Activated CD4-positive, alpha-beta T cell treated with anti-CD3 and anti-CD28 coated beads, Interleukin-2, amount 10 ng/mL, durations not matched to agents 7 days and 5 days (primary cell): ENCODE measurements around the gene EXOC7. TPM values are rescaled to one million over a fixed set of nuclear protein-coding genes. Genes with fewer than 3 reads are reported as not detected.
A peak's percentile ranks its signal among the peaks of the same experiment; 100 is the strongest.
"Not testable (repeated sequence)": the region's sequence is repeated elsewhere in the genome, so short reads cannot be mapped to it uniquely, and the experiment has no call there.

Experiments used
- CTCF ChIA-PET: fragments of 350-600 bp; sonication (Branson Sonifier 250); formaldehyde crosslinking; loops from one replicate; lab custom pipeline; 2021; ENCODE audit warnings: antibody characterized with exemption; lab: Charles Lee
- POLR2A ChIA-PET: fragments of 350-600 bp; sonication (Branson Sonifier 250); formaldehyde crosslinking; loops from one replicate; lab custom pipeline; 2021; ENCODE audit warnings: antibody characterized with exemption; lab: Charles Lee
- DNase-seq: peaks from one replicate; pipeline ENCODE4 v3.0.0-alpha.2; 2020
- H3K27ac Mint-ChIP-seq: one replicate; pipeline ENCODE4 v1.8.0; 2021; ENCODE audit warnings: mild to moderate bottlenecking, moderate library complexity, mixed read lengths
- H3K27me3 Mint-ChIP-seq: one replicate; pipeline ENCODE4 v1.8.0; 2021; ENCODE audit warnings: mixed read lengths
- H3K36me3 Mint-ChIP-seq: one replicate; pipeline ENCODE4 v1.8.0; 2021; ENCODE audit warnings: low read depth, mixed read lengths
- H3K4me1 Mint-ChIP-seq: one replicate; pipeline ENCODE4 v1.8.0; 2021; ENCODE audit warnings: mixed read lengths
- H3K4me3 Mint-ChIP-seq: one replicate; pipeline ENCODE4 v1.8.0; 2021; ENCODE audit warnings: mild to moderate bottlenecking, moderate library complexity, mixed read lengths
- H3K9me3 Mint-ChIP-seq: one replicate; pipeline ENCODE4 v1.8.0; 2021; ENCODE audit warnings: mixed read lengths
- total RNA-seq, 2 experiments: library from RNA; stranded (reverse); gene quantifications; one replicate each; pipeline ENCODE4 v1.2.3, GENCODE V29; 2021

EXOC7 gene
- total RNA-seq, 2 experiments from 2014 or later: 140 to 147 TPM

DNA sequence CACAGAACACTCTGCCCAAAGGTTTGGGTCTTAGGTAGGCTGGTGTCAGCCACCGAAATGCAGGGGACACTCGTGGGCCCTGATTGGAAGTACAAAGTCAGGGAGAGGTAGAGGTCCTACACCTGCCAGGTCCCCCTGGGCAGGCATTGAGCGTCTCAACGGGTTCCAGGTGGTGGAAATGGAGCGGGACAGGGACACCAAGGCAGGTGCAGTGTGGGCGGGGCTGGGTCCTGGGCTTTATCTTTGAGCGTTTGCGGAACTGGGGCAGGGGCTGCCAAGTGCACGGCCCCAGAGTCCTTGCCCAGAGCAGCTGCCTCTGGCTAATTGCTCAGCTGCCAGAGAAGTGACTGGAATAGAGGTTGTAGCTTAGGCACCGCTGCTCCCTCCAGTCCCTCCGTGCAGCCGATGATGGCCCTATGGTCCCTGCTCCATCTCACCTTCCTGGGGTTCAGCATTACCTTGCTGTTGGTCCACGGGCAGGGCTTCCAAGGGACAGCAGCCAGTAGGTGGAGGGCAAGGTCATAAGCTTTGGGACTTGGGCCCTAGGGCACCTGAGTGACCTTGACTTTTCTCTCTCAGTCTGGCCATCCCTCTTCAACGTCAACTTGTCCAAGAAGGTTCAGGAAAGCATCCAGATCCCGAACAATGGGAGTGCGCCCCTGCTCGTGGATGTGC lies 24.6 kb downstream of the EXOC7 start, which contains the start of gene ZACN:
TSS of gene ZACN (plus strand) at position 323 of the 675 bp plus-strand sequence. CDS start at position 406, 83 bp downstream.
- Mint-ChIP-seq H3K27me3 (peaks cover 47% of the 10 kb centered on the region), H3K36me3 (peaks cover 7% of the 10 kb centered on the region), H3K9me3 (no peaks in the 10 kb centered on the region), H3K4me1 (peaks cover 27% of the 10 kb centered on the region), H3K27ac (no peak within 1 kb of the TSS), H3K4me3 (no peak within 1 kb of the TSS)
- ChIA-PET CTCF (interaction anchor here (1.2 to 2.1 kb wide), 3 partner anchors 10 to 201 kb away, joined by 4 to 9 read pairs (median 5); no protein-coding TSS in a partner anchor), POLR2A (interaction anchor here (0.6 kb wide), 1 partner anchor 46 kb away, joined by 4 read pairs; no protein-coding TSS in a partner anchor)
- no peak for DNase-seq

DNA sequence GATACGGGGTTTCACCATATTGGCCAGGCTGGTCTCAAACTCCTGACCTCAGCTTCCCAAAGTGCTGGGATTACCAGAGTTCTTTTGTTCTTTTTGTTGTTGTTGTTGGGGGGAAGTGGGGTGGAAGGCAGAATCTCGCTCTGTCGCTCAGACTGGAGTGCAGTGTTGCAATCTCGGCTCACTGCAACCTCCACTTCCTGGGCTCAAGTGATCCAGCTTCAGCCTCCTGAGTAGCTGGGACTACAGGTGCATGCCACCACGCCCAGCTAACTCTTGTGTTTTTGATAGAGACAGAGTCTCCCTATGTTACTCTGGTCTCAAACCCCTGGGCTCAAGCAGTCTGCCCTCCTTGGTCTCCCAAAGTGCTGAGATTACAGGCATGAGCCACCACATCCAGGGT lies 25.2 kb downstream of the EXOC7 start:
- not testable (repeated sequence) for DNase-seq, H3K36me3 Mint-ChIP-seq, H3K9me3 Mint-ChIP-seq, H3K4me3 Mint-ChIP-seq, H3K27ac Mint-ChIP-seq
- POLR2A ChIA-PET: interaction anchor here (0.6 kb wide), 1 partner anchor 46 kb away, joined by 4 read pairs; no protein-coding TSS in a partner anchor
- Mint-ChIP-seq H3K4me1 (peaks cover 27% of the 10 kb centered on the region), H3K27me3 (peaks cover 51% of the 10 kb centered on the region)
- CTCF ChIA-PET: interaction anchor here (1.4 to 2.1 kb wide), 2 partner anchors 11 to 201 kb away, joined by 5 to 9 read pairs; no protein-coding TSS in a partner anchor

DNA sequence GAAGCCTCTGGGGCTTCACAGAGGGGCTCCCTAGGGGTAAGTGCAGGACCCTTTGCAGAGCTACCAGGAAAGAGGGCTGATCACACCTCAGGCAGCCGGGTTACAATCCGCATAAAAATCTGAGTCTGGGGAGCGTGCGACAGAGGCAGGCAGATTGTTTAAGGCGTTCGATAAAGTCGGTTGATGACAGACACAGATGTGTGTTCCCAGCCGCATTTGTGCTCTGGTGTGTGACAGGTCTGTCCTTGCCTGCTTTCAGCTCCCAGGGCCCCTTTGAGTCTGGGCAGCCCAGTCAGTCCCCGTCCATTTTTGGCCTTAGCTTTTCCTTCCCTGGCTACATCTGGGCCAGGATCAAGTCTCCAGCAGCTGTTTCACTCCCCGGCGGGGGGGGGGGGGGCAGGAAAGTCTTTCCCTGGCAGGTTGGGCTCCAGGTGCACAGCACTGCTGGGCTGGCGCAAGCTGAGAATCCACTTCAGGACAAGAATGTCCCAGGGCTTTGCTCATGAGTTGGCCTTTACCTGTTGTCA lies 25.9 kb downstream of the EXOC7 start:
- ChIA-PET POLR2A (no interaction called here), CTCF (interaction anchor here (0.9 kb wide), 1 partner anchor 9 kb away, joined by 3 read pairs; no protein-coding TSS in a partner anchor)
- H3K36me3 Mint-ChIP-seq: peaks cover 7% of the 10 kb centered on the region
- peaks cover 51% of the 10 kb centered on the region for H3K27me3 Mint-ChIP-seq
- H3K4me1 Mint-ChIP-seq: peaks cover 30% of the 10 kb centered on the region
- H3K9me3 Mint-ChIP-seq: no peaks in the 10 kb centered on the region
- DNase-seq: no peak
- no peak overlapping the region for H3K4me3 Mint-ChIP-seq
- H3K27ac Mint-ChIP-seq: no peak overlapping the region

DNA sequence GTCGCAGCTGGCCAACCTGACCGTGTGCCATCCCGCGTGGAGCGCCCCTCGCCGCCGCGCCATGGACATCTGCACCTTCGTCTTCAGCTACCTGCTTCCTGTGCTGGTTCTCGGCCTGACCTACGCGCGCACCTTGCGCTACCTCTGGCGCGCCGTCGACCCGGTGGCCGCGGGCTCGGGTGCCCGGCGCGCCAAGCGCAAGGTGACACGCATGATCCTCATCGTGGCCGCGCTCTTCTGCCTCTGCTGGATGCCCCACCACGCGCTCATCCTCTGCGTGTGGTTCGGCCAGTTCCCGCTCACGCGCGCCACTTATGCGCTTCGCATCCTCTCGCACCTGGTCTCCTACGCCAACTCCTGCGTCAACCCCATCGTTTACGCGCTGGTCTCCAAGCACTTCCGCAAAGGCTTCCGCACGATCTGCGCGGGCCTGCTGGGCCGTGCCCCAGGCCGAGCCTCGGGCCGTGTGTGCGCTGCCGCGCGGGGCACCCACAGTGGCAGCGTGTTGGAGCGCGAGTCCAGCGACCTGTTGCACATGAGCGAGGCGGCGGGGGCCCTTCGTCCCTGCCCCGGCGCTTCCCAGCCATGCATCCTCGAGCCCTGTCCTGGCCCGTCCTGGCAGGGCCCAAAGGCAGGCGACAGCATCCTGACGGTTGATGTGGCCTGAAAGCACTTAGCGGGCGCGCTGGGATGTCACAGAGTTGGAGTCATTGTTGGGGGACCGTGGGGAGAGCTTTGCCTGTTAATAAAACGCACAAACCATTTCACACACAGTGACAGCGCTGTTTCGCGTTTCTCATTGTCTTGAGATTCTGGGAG lies 26.6 kb downstream of the EXOC7 start:
- ChIA-PET POLR2A (interaction anchor here (0.6 kb wide), 1 partner anchor 13 kb away, joined by 3 read pairs; no protein-coding TSS in a partner anchor), CTCF (interaction anchor here (0.9 kb wide), 3 partner anchors 10 to 63 kb away, joined by 3 read pairs; no protein-coding TSS in a partner anchor)
- DNase-seq: peak; percentile 60
- H3K36me3 Mint-ChIP-seq: peaks cover 7% of the 10 kb centered on the region
- H3K27ac Mint-ChIP-seq: peak overlapping the region; percentile 82
- peak overlapping the region; percentile 63 for H3K4me3 Mint-ChIP-seq
- peaks cover 32% of the 10 kb centered on the region for H3K4me1 Mint-ChIP-seq
- H3K9me3 Mint-ChIP-seq: no peaks in the 10 kb centered on the region
- peaks cover 51% of the 10 kb centered on the region for H3K27me3 Mint-ChIP-seq

DNA sequence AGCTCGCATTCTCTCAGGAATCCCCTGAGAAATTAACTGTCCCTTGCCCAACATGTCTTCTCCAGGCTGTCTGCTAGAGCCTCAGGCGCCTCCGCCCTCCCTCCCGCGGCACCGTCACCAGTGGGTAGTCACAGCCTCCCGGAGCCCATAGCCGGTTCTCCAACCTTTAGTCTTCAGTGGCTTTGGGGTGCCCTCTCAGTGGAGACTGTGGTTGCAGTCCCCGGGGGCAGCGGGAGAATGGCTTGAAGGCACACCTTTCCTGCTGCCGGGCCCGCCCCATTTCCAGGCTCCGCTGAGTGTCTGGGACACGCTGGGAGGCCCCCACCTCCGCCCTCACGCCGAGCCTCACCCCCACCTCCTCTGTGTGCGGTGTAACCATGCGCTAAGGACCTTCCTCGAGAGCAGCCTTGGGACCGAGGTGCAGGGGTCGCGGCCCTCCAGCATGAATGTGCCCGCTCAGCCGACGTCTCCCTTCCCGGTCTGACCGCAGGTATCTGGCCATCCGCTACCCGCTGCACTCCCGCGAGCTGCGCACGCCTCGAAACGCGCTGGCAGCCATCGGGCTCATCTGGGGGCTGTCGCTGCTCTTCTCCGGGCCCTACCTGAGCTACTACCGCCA lies 27.3 kb downstream of the EXOC7 start:
- Mint-ChIP-seq H3K9me3 (no peaks in the 10 kb centered on the region), H3K36me3 (peaks cover 8% of the 10 kb centered on the region), H3K27me3 (peaks cover 51% of the 10 kb centered on the region), H3K27ac (no peak overlapping the region), H3K4me1 (peaks cover 37% of the 10 kb centered on the region), H3K4me3 (peak overlapping the region; percentile 63)
- DNase-seq: no peak
- ChIA-PET POLR2A (interaction anchor here (0.6 kb wide), 1 partner anchor 13 kb away, joined by 3 read pairs; no protein-coding TSS in a partner anchor), CTCF (interaction anchor here (0.9 to 1.2 kb wide), 3 partner anchors 13 to 62 kb away, joined by 3 read pairs; no protein-coding TSS in a partner anchor)

DNA sequence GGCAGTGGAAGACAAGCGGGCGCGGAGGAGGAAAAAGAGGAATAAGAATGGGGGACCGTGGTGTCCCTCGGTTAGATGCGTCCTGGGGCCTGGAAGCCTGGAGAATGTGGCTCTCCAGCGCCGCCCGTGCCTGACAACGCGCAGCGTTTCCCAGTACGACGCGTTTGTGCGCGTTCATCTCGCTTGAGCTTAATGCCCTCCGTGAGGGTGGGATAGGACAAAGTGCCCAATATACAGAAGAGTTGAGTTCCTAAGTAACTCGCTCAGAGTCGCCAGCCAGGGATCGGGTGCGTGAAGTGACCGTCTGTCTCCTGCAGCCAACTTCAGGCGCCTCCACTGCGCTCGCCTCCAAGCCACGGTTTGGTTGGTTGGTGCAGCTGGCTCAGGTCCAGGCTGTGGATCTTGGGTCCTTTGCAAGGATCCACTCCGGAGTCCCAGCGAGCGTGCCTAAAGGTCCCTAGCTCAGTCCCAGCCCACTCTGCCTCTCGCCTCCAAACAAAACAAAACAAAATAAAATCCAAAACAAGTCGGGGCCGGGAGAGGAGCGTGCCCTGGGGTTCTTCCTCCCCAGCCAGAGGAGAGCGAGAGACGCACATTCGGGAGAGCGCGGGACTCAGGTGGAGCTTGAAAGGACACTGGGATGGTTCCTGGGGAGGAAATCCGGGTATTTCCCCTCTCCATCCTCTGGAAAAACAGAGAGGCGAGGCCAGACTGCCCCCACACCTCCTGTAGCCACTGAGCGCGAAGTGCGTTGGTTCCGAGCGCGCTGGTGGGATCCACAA lies 28.0 kb downstream of the EXOC7 start:
- CTCF ChIA-PET: interaction anchor here (0.6 to 1.3 kb wide), 4 partner anchors 12 to 315 kb away, joined by 3 to 4 read pairs (median 3); no protein-coding TSS in a partner anchor
- H3K4me3 Mint-ChIP-seq: peak overlapping the region; percentile 35
- no peak for DNase-seq

DNA sequence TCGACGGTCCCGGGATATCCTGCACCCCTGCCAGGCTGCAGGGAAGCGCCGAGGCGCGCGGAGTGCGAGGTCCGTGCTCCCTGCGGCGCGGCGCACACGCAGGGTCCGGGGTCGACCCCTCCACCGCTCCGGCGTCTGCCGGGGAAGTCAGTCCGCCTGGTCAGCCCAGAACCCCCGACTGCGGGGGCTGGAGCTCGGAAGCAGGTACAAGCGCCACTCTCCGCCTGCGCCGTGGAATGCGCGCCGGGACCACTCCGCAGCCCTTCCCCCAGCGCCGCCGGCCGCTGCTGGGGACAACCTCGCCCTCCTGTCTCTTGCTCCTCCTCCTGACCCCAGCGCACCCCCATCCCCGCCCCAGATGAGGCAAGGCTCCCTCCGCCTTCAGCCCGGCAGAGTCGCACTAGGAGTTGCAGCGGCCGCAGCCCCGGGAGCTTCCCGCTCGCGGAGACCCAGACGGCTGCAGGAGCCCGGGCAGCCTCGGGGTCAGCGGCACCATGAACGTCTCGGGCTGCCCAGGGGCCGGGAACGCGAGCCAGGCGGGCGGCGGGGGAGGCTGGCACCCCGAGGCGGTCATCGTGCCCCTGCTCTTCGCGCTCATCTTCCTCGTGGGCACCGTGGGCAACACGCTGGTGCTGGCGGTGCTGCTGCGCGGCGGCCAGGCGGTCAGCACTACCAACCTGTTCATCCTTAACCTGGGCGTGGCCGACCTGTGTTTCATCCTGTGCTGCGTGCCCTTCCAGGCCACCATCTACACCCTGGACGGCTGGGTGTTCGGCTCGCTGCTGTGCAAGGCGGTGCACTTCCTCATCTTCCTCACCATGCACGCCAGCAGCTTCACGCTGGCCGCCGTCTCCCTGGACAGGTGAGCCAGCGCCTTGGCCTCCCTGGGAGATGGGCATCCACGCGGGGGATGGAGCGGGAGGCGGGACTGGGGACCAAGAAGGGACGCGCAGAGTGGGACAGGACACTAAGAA lies 28.9 kb downstream of the EXOC7 start, which contains the start of gene GALR2:
TSS of gene GALR2 (plus strand) at position 392 of the 974 bp plus-strand sequence. CDS start at position 495, 103 bp downstream.
- POLR2A ChIA-PET: no interaction called here
- no peak within 1 kb of the TSS for H3K27ac Mint-ChIP-seq
- H3K4me3 Mint-ChIP-seq: peak within 1 kb of the TSS; percentile 35
- DNase-seq: no peak
- H3K9me3 Mint-ChIP-seq: no peaks in the 10 kb centered on the region
- H3K4me1 Mint-ChIP-seq: peaks cover 50% of the 10 kb centered on the region
- H3K27me3 Mint-ChIP-seq: peaks cover 51% of the 10 kb centered on the region
- CTCF ChIA-PET: interaction anchor here (0.6 to 1.3 kb wide), 4 partner anchors 17 to 314 kb away, joined by 3 read pairs; no protein-coding TSS in a partner anchor
- H3K36me3 Mint-ChIP-seq: peaks cover 14% of the 10 kb centered on the region

More for the DNA sequence above, 28.0 kb downstream of the EXOC7 start:
- Mint-ChIP-seq H3K4me1 (peaks cover 42% of the 10 kb centered on the region), H3K9me3 (no peaks in the 10 kb centered on the region), H3K27ac (peak overlapping the region; percentile 5), H3K27me3 (peaks cover 51% of the 10 kb centered on the region), H3K36me3 (peaks cover 8% of the 10 kb centered on the region)
- POLR2A ChIA-PET: no interaction called here

DNA sequence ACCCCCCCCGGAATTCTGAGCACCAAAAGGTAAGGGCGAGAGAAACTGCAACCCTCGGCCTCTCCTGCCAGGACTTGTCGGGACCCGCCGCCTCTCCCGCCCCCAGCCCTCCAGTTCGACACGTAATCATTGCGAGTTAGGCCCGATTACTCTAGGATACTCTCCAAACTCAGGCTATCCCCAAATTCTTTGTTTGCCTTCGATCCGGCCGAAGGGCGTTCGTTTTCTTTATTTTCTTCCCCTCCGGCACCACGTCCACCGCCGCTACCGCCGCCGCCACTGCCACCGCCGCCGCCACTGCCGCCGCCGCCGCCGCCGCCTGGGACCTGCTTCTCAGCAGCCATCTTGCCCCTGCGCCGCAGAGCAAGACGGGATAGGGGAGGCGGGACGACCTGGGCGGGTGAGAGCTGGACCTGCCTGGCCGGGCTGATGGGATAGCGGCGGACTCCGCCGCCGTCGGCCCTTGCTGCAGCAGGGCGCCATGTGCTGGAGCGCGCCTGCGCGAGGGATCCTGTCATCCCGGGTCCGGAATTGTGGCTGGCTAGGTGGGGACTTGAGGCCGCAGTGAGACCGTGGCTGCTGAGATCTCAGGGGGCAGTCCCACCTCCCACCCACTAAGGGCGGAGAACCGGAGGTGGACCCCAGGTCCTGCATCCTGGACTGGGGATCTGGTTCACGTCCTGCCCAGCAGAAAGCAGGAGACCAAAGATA lies 31.3 kb downstream of the EXOC7 start, which contains the start of gene SRP68:
TSS of gene SRP68 (minus strand) at position 370 of the 711 bp plus-strand sequence. CDS start at position 344, 26 bp downstream.
- CTCF ChIA-PET: interaction anchor here (0.8 to 1.6 kb wide), 4 partner anchors 12 to 370 kb away, joined by 3 to 5 read pairs (median 4); no protein-coding TSS in a partner anchor

DNA sequence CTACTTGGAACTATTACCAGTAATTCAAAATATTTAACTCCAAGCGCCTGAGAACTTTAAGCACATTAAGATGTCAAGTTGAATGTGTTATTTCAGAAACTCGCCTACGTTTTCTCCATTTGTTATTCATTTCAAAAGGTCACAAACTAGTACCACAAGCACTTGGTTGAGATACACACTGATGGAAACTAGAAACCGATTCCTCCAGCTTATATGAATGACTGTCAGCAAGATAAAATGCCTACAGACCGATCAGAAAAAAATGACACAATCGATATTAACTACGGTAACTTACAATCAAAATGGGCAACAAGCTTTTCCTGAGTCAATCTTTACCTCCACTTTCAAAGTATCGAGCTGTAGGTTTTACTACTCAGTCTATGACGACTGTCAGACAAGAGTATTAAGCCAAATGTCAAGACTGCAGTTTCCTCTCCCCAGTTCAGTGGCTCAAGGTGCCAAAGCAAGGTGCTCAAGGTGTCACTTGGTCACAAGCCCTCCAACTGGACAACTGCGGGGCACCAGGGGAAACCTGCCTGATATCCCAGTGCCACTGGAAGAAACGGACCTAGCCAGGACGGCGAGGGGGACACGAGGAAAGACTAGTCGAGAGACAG lies 31.9 kb downstream of the EXOC7 start:
- Mint-ChIP-seq H3K4me3 (peak overlapping the region; percentile 97), H3K36me3 (peaks cover 26% of the 10 kb centered on the region), H3K4me1 (peaks cover 46% of the 10 kb centered on the region), H3K27me3 (peaks cover 25% of the 10 kb centered on the region), H3K9me3 (no peaks in the 10 kb centered on the region), H3K27ac (peak overlapping the region; percentile 91)
- DNase-seq: no peak
- ChIA-PET CTCF (interaction anchor here (0.8 to 1.6 kb wide), 4 partner anchors 12 to 371 kb away, joined by 3 to 5 read pairs (median 4); no protein-coding TSS in a partner anchor), POLR2A (interaction anchor here (1.0 kb wide), 1 partner anchor 8 kb away, joined by 3 read pairs; no protein-coding TSS in a partner anchor)

More for the DNA sequence above, 31.3 kb downstream of the EXOC7 start, which contains the start of gene SRP68:
- peak; percentile 87 for DNase-seq
- Mint-ChIP-seq H3K27ac (peak within 1 kb of the TSS; percentile 91), H3K36me3 (peaks cover 23% of the 10 kb centered on the region), H3K27me3 (peaks cover 32% of the 10 kb centered on the region), H3K4me1 (peaks cover 52% of the 10 kb centered on the region), H3K4me3 (peak within 1 kb of the TSS; percentile 97), H3K9me3 (no peaks in the 10 kb centered on the region)
- POLR2A ChIA-PET: interaction anchor here (1.0 kb wide), 1 partner anchor 9 kb away, joined by 3 read pairs; no protein-coding TSS in a partner anchor
